Measurements from ENCODE around the gene SEMG2.

GRCh38 chr20:45268531-45268930, 47.4 kb downstream of the SEMG2 start:
- no peak for TF ChIP-seq CTCF (IDR thresholded peaks at IDR 0.05)
- no peak for TF ChIP-seq POLR2A (IDR thresholded peaks at IDR 0.05)
